HFF-Myc (cell line): ENCODE results near the gene CABP2.

ENCODE experiments used
- DNase-seq: peaks from one replicate; pipeline ENCODE4 v3.0.0-alpha.2; 2011; ENCODE audit warnings: low read depth; ENCODE audit errors: extremely low read depth
- H3K4me3 ChIP-seq: replicated peaks from 2 replicates; pipeline ENCODE4 v1.5.1; 2011; ENCODE audit warnings: low read depth, mild to moderate bottlenecking, control low read depth, low read length
- CTCF ChIP-seq: IDR thresholded peaks from 2 replicates; pipeline ENCODE4 v1.5.1; 2012; ENCODE audit warnings: mild to moderate bottlenecking, low read depth, low read length, control low read depth; ENCODE audit errors: missing control alignments

The CABP2 gene

DNA sequence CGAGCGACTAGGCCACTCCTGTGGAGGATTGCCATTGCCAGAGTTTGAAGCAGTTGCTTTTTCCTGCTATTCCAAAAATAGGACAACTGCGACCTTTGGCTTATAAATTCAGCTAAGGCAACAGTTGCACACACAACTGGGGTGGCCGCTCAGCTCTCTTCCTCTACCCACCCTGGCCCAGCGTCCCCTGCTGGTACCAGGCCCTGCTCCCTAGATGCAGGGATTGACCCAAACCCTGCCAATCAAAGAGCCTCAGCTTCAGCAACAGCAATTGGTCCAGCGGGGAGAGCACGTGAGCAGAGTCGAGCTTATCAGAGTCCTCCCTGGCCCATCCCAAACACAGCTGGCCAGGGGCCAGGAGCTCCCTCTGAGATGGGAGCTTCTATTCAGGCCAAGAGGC lies 22.0 kb upstream of the CABP2 start:
- DNase-seq: no peak
- no peak for TF ChIP-seq CTCF
- no peak overlapping the region for H3K4me3 ChIP-seq

- no peak for TF ChIP-seq CTCF
- no peak overlapping the region for H3K4me3 ChIP-seq
- no peak for DNase-seq
Measured at GRCh38 chr11:67544616-67545242, 21.5 kb upstream of the CABP2 start.

GRCh38 chr11:67543585-67543984 lies 20.3 kb upstream of the CABP2 start:
- H3K4me3 ChIP-seq: no peak overlapping the region
- no peak for TF ChIP-seq CTCF
- DNase-seq: no peak

GRCh38 chr11:67542971-67543370 lies 19.7 kb upstream of the CABP2 start:
- TF ChIP-seq CTCF: no peak
- H3K4me3 ChIP-seq: no peak overlapping the region
- no peak for DNase-seq

DNA sequence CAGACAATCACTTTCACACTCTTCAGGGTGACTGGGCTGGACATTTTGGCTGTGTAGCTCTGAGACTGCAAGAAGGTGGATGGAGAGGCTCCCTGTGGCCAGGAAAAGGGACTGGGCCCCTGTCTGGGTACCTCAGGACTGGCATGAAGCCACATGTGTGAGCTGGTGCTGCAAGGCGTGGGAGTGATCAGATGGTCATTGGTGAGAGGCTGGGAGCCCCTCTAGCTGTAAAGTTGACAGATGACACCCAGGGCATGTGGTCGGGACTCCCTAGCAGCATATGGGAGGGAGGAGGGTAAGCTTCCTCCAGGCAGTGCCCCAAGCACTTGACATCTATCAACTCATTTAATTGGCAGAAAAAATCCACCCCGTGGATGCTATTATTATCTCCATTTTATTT lies 18.9 kb upstream of the CABP2 start:
- no peak for DNase-seq
- H3K4me3 ChIP-seq: no peak overlapping the region
- no peak for TF ChIP-seq CTCF

DNA sequence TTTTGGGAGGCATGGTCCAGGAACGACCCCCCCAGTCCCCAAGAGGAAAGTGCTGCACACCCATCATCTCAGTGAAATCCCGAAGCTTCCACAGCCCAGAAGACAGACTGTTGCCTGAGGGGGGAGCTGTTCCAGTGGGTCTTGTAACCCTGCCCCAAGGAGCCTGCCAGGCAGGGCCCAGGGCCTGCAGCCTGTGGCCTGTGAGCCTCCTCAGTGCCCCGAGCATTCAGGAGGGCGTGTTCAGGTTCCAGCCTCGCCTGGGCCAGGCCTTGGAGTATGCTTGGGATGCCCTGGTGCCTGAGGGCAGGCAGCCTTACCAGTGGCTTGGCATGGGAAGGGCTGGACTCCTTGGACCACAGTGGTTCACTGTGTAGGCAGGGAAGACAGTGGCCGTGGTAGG lies 18.0 kb upstream of the CABP2 start:
- TF ChIP-seq CTCF: no peak
- no peak overlapping the region for H3K4me3 ChIP-seq
- no peak for DNase-seq

DNA sequence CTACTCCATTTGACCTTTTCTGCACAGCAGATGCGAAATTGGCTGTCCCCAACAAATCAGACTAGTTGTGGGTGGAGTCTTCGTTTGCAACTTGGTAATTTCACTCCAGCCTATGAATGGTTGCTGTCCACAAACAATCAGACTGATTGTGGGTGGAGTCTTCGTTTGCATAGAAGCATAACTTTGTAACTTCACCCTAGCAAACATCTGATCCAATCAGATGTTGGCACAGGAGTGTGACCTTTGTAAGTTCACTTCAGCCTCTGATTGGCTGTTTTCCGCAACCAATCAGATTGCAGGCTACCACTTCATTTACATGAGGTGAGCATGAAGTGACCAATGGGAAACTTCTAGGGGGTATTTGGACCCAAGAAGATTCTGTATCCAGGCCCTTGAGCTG lies 16.3 kb upstream of the CABP2 start:
- no peak overlapping the region for H3K4me3 ChIP-seq
- no peak for TF ChIP-seq CTCF
- no peak for DNase-seq
